GM19238 (cell line): ENCODE data around the gene ARHGAP15.

Experiments
- DNase-seq: peaks from one replicate; pipeline ENCODE4 v3.0.0; 2011; ENCODE audit warnings: low spot score; ENCODE audit not compliant: insufficient read length

Gene ARHGAP15

GRCh38 chr2:143336719-143337210 is 207.5 kb downstream of the ARHGAP15 start:
- no peak for DNase-seq

DNA sequence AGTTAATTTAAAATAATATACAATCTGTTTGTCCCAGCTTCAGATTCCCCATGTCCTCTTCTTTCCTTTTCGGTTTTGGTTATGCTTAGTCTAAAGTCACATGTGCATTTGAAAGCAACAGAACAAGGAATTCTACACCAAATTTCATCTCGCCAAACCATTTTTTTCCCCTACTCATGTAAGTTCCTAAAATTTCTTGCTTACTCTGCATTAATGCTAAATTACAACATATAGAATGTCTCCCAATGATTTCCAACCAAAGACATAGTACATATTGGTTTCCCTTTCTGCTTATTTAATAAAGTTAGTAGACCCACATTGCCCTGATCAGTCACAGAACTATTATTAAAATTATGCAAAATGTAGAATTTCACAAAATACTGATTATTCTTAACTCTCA is 212.3 kb downstream of the ARHGAP15 start:
- DNase-seq, result no peak

- no peak for DNase-seq
Observed at GRCh38 chr2:143344780-143345179, 215.6 kb downstream of the ARHGAP15 start.

- DNase-seq, result no peak
Observed at GRCh38 chr2:143345887-143346787, 216.9 kb downstream of the ARHGAP15 start.

DNA sequence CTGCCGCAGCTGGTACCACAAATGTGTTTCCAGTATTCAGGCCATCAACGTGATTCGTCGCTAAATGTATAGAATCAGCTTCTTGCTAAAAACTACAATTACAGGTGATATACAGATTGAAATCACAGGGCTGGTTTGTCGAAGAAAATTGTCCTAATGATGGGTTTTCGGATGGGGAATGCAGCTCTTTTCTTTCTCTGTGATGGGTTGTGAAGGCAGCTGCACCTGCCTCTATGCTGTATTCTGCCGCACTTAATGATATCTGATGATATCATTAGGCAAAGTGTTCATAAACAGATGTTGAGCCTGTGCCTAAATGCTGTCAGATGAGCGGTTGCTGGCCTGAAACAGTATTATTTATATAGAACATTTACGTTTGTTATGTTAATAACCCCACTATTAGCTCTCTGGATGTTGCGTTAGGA is 218.1 kb downstream of the ARHGAP15 start:
- no peak for DNase-seq

DNA sequence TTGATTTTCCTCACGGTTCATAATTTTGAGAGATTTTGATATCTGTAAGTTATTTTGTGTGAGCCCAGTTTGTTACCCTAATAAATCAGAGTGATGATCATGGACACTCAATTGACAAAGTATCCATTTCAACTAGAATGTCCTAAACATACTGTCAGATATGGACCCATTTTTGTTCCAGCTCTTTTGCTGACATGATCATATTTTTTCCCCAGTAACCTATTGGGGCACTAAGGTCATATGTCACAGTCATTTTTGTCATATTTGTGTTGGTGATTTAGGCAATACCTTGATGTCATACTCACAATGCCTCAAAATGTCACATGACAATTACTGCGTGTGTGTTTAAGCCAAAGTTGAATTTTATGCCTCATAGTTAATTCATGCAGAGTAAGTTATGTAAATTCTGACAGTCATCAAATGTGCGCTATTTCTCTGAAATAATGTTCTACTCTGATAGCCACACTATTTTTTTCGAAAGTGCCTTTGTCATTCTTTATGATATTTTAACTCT is 218.7 kb downstream of the ARHGAP15 start:
- no peak for DNase-seq

GRCh38 chr2:143354050-143354750 is 225.0 kb downstream of the ARHGAP15 start:
- DNase-seq, result no peak

GRCh38 chr2:143355870-143356269 is 226.7 kb downstream of the ARHGAP15 start:
- DNase-seq, result no peak

- DNase-seq, result no peak
Observed at GRCh38 chr2:143356336-143356735, 227.1 kb downstream of the ARHGAP15 start.

- DNase-seq, result no peak
Observed at GRCh38 chr2:143356736-143357446, 227.7 kb downstream of the ARHGAP15 start.

DNA sequence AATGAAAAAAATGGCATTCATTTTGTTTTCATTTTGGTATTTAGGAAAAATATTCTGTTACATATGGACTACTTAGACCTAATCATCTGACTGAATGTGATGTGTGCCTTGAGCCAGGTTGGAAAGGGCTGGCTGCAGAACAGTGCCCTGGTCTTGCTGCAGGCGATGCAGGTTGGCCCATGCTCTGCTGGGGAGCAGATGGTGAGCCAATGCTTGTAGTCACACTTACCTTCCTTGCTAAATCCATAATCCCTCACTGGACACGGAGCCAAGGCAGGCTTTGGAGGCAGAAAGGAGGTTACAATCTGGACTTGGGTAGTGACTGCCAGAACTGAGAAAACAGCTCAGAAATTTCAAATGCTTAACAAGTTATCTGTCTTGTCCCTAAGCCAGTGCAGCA is 228.7 kb downstream of the ARHGAP15 start:
- DNase-seq, result no peak

GRCh38 chr2:143361346-143361745 is 232.1 kb downstream of the ARHGAP15 start:
- no peak for DNase-seq

GRCh38 chr2:143371616-143372015 is 242.4 kb downstream of the ARHGAP15 start:
- DNase-seq, result no peak

GRCh38 chr2:143375384-143375880 is 246.2 kb downstream of the ARHGAP15 start:
- DNase-seq, result no peak

GRCh38 chr2:143378996-143379395 is 249.8 kb downstream of the ARHGAP15 start:
- DNase-seq, result no peak

GRCh38 chr2:143379955-143380354 is 250.7 kb downstream of the ARHGAP15 start:
- no peak for DNase-seq

GRCh38 chr2:143382573-143382972 is 253.4 kb downstream of the ARHGAP15 start:
- no peak for DNase-seq

GRCh38 chr2:143383016-143383415 is 253.8 kb downstream of the ARHGAP15 start:
- DNase-seq, result no peak

DNA sequence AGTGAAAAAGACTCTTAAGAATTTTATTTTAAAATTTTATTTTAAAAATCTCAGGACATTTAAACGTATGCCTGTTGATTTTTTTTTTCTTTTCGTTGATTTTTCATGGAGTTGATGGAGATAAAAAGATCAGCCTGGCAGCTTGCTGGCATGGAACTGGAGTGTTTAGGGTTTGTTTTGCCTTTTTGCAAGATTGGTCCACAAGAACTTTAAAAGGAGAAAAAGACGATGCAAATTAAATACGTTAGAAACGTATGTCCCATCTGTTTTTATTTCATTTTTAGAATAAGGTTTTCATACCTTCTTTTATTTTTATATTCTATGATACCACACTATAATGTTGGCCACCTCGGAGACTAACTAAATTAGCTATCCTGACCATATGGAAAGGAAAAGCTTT is 254.9 kb downstream of the ARHGAP15 start:
- DNase-seq, result no peak

DNA sequence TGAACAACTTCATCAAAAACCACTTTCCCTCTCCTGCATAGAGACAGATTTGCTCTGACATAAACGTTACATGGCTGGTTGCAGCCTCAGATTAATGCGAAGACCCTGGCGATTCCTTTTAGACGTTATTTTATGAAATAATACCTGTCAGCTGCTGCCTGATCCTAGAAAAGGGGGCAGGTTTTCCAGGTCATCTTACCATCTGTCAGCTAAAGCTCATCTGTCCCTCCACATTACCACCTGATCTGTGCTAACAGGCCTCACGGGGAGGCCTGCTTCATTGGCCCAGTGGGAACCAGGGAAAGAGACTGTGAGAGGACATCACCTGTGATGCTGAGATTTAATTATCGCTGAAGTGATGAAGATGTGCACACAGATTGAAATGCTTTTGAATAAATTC is 261.0 kb downstream of the ARHGAP15 start:
- DNase-seq, result no peak

GRCh38 chr2:143392358-143392757 is 263.1 kb downstream of the ARHGAP15 start:
- DNase-seq, result no peak
